ENCODE measurements around the gene TMEM18.

- no peak for TF ChIP-seq CTCF (IDR thresholded peaks at IDR 0.05)
- no peak for TF ChIP-seq POLR2A (IDR thresholded peaks at IDR 0.05)
These were observed 48.6 kb downstream of the TMEM18 start for GRCh38 chr2:628651-629050.

All from heart left ventricle (tissue), 13 donors.